ENCODE data around the gene SIGLEC1. TPM values are rescaled to one million over a fixed set of nuclear protein-coding genes. Genes with fewer than 3 reads are reported as not detected.

SIGLEC1 gene
- total RNA-seq, 1 experiment from 2014 or later: 0.17 TPM

GRCh38 chr20:3694864-3695263 is 17.5 kb downstream of the SIGLEC1 start:
- no peaks in the 10 kb centered on the region for H3K36me3 ChIP-seq (ENCODE audit: control insufficient read depth in 1 of 2, insufficient read depth in 2 of 2, low read length in 2 of 2)
- H2AFZ ChIP-seq (ENCODE audit: low read depth, low read length, poor library complexity, severe bottlenecking): no peak overlapping the region
- CTCF ChIA-PET: no interaction called here
- H3K9ac ChIP-seq (ENCODE audit: low read length): no peak overlapping the region
- H3K27me3 ChIP-seq (ENCODE audit: insufficient read depth, low read length): no peaks in the 10 kb centered on the region
- ATAC-seq: no peak
- H3K9me3 ChIP-seq (ENCODE audit: control insufficient read depth in 1 of 2, insufficient read depth in 1 of 2, low read depth in 1 of 2, low read length in 2 of 2): no peaks in the 10 kb centered on the region; a peak in 1 of 4 replicates
- no peaks in the 10 kb centered on the region for H4K20me1 ChIP-seq (ENCODE audit: insufficient read depth)
- no peaks in the 10 kb centered on the region for H3K79me2 ChIP-seq (ENCODE audit: insufficient read depth, low read length)
- H3K9me2 ChIP-seq (ENCODE audit: insufficient read depth): no peaks in the 10 kb centered on the region
- DNase-seq (ENCODE audit: low read depth, low spot score): no peak
- TF ChIP-seq SP1 (IDR thresholded peaks at IDR 0.05; ENCODE audit: low read depth) (no peak), JUND (IDR thresholded peaks at IDR 0.05) (no peak)
- TF ChIP-seq, protein P1, sequence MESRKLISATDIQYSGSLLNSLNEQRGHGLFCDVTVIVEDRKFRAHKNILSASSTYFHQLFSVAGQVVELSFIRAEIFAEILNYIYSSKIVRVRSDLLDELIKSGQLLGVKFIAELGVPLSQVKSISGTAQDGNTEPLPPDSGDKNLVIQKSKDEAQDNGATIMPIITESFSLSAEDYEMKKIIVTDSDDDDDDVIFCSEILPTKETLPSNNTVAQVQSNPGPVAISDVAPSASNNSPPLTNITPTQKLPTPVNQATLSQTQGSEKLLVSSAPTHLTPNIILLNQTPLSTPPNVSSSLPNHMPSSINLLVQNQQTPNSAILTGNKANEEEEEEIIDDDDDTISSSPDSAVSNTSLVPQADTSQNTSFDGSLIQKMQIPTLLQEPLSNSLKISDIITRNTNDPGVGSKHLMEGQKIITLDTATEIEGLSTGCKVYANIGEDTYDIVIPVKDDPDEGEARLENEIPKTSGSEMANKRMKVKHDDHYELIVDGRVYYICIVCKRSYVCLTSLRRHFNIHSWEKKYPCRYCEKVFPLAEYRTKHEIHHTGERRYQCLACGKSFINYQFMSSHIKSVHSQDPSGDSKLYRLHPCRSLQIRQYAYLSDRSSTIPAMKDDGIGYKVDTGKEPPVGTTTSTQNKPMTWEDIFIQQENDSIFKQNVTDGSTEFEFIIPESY (IDR thresholded peaks at IDR 0.05; ENCODE audit: extremely low read depth, insufficient replicate concordance, low read length): no peak
- intact Hi-C loops (cut with micrococcal nuclease): no loop called here
- no peaks in the 10 kb centered on the region for H3K4me1 ChIP-seq (ENCODE audit: control insufficient read depth in 1 of 2, insufficient read depth in 2 of 2, low read length in 2 of 2)
- POLR2A ChIA-PET: no interaction called here
- BruUV-seq (replicated peaks): no TSS peak
- no peak overlapping the region for H3K27ac ChIP-seq (ENCODE audit: low read depth, low read length)
- H3K4me3 ChIP-seq (replicated peaks in 1 of 2; ENCODE audit: low read depth in 1 of 2, low read length in 2 of 2): no peak overlapping the region
- no peak overlapping the region for H3K4me2 ChIP-seq (ENCODE audit: low read length)
- RAD21 ChIA-PET (ENCODE audit: low non-redundant PET in 1 of 2, low total read pairs in 2 of 2, uncharacterized antibody in 2 of 2, unreplicated experiment in 2 of 2): no interaction called here

DNA sequence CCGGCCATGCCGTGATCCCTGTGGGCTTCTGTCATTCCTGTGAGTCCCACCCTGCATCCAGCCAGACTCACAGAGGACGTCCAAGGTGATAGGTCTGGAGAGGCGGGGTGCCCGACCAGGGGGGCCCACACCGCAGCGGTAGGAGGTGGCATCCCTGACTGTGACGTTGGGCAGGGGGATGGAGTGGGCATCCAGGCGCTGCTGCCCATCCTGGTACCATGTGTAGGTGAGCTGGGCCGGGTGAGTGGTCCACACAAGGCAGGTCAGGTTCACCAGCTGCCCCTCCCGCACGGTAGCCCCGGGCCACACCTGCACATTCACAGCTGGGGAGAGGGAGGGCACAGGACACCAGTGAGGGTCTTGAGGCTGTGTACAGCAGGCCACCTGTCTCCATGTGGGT is 19.0 kb downstream of the SIGLEC1 start:
- intact Hi-C loops (cut with micrococcal nuclease): no loop called here
- H3K36me3 ChIP-seq (ENCODE audit: control insufficient read depth in 1 of 2, insufficient read depth in 2 of 2, low read length in 2 of 2): no peaks in the 10 kb centered on the region
- no peak overlapping the region for H3K9ac ChIP-seq (ENCODE audit: low read length)
- H3K4me1 ChIP-seq (ENCODE audit: control insufficient read depth in 1 of 2, insufficient read depth in 2 of 2, low read length in 2 of 2): no peaks in the 10 kb centered on the region
- H2AFZ ChIP-seq (ENCODE audit: low read depth, low read length, poor library complexity, severe bottlenecking): no peak overlapping the region
- no peaks in the 10 kb centered on the region; a peak in 1 of 4 replicates for H3K9me3 ChIP-seq (ENCODE audit: control insufficient read depth in 1 of 2, insufficient read depth in 1 of 2, low read depth in 1 of 2, low read length in 2 of 2)
- no peaks in the 10 kb centered on the region for H4K20me1 ChIP-seq (ENCODE audit: insufficient read depth)
- H3K9me2 ChIP-seq (ENCODE audit: insufficient read depth): no peaks in the 10 kb centered on the region
- H3K4me3 ChIP-seq (replicated peaks in 1 of 2; ENCODE audit: low read depth in 1 of 2, low read length in 2 of 2): no peak overlapping the region
- DNase-seq (ENCODE audit: low read depth, low spot score) (no peak), ATAC-seq (no peak)
- H3K4me2 ChIP-seq (ENCODE audit: low read length): no peak overlapping the region
- BruUV-seq (replicated peaks): no TSS peak
- H3K79me2 ChIP-seq (ENCODE audit: insufficient read depth, low read length): no peaks in the 10 kb centered on the region
- CTCF ChIA-PET: no interaction called here
- H3K27me3 ChIP-seq (ENCODE audit: insufficient read depth, low read length): no peaks in the 10 kb centered on the region
- POLR2A ChIA-PET: no interaction called here
- RAD21 ChIA-PET (ENCODE audit: low non-redundant PET in 1 of 2, low total read pairs in 2 of 2, uncharacterized antibody in 2 of 2, unreplicated experiment in 2 of 2): no interaction called here
- no peak overlapping the region for H3K27ac ChIP-seq (ENCODE audit: low read depth, low read length)
- no peak for TF ChIP-seq CBX3 (IDR thresholded peaks at IDR 0.05; ENCODE audit: low read depth)
- TF ChIP-seq JUND (IDR thresholded peaks at IDR 0.05): no peak
- TF ChIP-seq YY1 (IDR thresholded peaks at IDR 0.05; ENCODE audit: extremely low read depth, insufficient replicate concordance, low read depth, low read length): no peak
- no peak for TF ChIP-seq ZFX (IDR thresholded peaks at IDR 0.05)
- TF ChIP-seq CTCF (IDR thresholded peaks at IDR 0.05 in 2 of 3, conservative IDR thresholded peaks at IDR 0.05 in 1 of 3; ENCODE audit: borderline replicate concordance in 1 of 3, insufficient read depth in 1 of 3, low read depth in 2 of 3, low read length in 2 of 3): no peak
- no peak for TF ChIP-seq MAX (IDR thresholded peaks at IDR 0.05)
- no peak for TF ChIP-seq RAD21 (IDR thresholded peaks at IDR 0.05; ENCODE audit: low read depth)
- TF ChIP-seq, protein P1 (IDR thresholded peaks at IDR 0.05; ENCODE audit: extremely low read depth, insufficient replicate concordance, low read length): no peak
- TF ChIP-seq TCF7L2 (IDR thresholded peaks at IDR 0.05; ENCODE audit: borderline replicate concordance, extremely low read depth, insufficient read depth, insufficient read length): no peak
- TF ChIP-seq SP1 (IDR thresholded peaks at IDR 0.05; ENCODE audit: low read depth): no peak
- no peak for TF ChIP-seq ELF1 (IDR thresholded peaks at IDR 0.05; ENCODE audit: borderline replicate concordance, low read depth)
- no peak for TF ChIP-seq EGR1 (IDR thresholded peaks at IDR 0.05; ENCODE audit: low read depth)
- TF ChIP-seq SIN3A (IDR thresholded peaks at IDR 0.05; ENCODE audit: low read depth): no peak
- TF ChIP-seq EZH2phosphoT487 (IDR thresholded peaks at IDR 0.05; ENCODE audit: borderline replicate concordance): no peak
- no peak for TF ChIP-seq POLR2AphosphoS5 (IDR thresholded peaks at IDR 0.05; ENCODE audit: low read depth, low read length)
